Type B pancreatic cell (in vitro differentiated cells): ENCODE measurements around the gene TCFL5. TPM values are rescaled to one million over a fixed set of nuclear protein-coding genes. Genes with fewer than 3 reads are reported as not detected.
"Not testable (repeated sequence)": the region's sequence is repeated elsewhere in the genome, so short reads cannot be mapped to it uniquely, and the experiment has no call there.

Source experiments
- DNase-seq: peaks from one replicate; pipeline ENCODE4 v3.0.0; 2021; ENCODE audit warnings: mixed read lengths; ENCODE audit not compliant: unreplicated experiment; ENCODE audit errors: extremely low spot score
- H3K27ac Mint-ChIP-seq: 2 replicates; pipeline ENCODE4 v1.8.0; 2021; ENCODE audit warnings: mild to moderate bottlenecking, mixed read lengths
- H3K27me3 Mint-ChIP-seq: 2 replicates; pipeline ENCODE4 v1.8.0; 2021; ENCODE audit warnings: mixed read lengths
- H3K36me3 Mint-ChIP-seq: 2 replicates; pipeline ENCODE4 v1.8.0; 2021; ENCODE audit warnings: mixed read lengths
- H3K4me1 Mint-ChIP-seq: one replicate; pipeline ENCODE4 v1.8.0; 2021; ENCODE audit warnings: mixed read lengths; ENCODE audit not compliant: unreplicated experiment
- H3K4me3 Mint-ChIP-seq: 2 replicates; pipeline ENCODE4 v1.8.0; 2021; ENCODE audit warnings: mild to moderate bottlenecking, mixed read lengths
- H3K9me3 Mint-ChIP-seq: 2 replicates; pipeline ENCODE4 v1.8.0; 2021; ENCODE audit warnings: mixed read lengths
- CTCF ChIP-seq: fragments of 200-600 bp; sonication (generic); conservative IDR thresholded peaks from 2 replicates; pipeline ENCODE4 v1.5.0; 2021; ENCODE audit warnings: antibody characterized with exemption, mild to moderate bottlenecking
- total RNA-seq: library from RNA; stranded (reverse); gene quantifications from 2 replicates; pipeline ENCODE4 v1.2.1, GENCODE V29; 2021; ENCODE audit warnings: low replicate concordance

Gene TCFL5
- total RNA-seq, 1 donor from 2014 or later: 11.8 TPM

- TF ChIP-seq CTCF: no peak
- H3K4me1 Mint-ChIP-seq: peaks cover 8% of the 10 kb centered on the region
- peaks cover 8% of the 10 kb centered on the region for H3K36me3 Mint-ChIP-seq
- H3K27me3 Mint-ChIP-seq: no peaks in the 10 kb centered on the region
- no peak for DNase-seq
- no peak overlapping the region for H3K27ac Mint-ChIP-seq
- no peaks in the 10 kb centered on the region for H3K9me3 Mint-ChIP-seq
- H3K4me3 Mint-ChIP-seq: no peak overlapping the region
These were observed 12.2 kb downstream of the TCFL5 start for GRCh38 chr20:62849431-62849830.

GRCh38 chr20:62848917-62849316 is 12.7 kb downstream of the TCFL5 start:
- not testable (repeated sequence) for H3K9me3 Mint-ChIP-seq, H3K4me1 Mint-ChIP-seq, H3K4me3 Mint-ChIP-seq, DNase-seq, H3K36me3 Mint-ChIP-seq, H3K27ac Mint-ChIP-seq, H3K27me3 Mint-ChIP-seq

- TF ChIP-seq CTCF: no peak
- Mint-ChIP-seq H3K36me3 (peaks cover 5% of the 10 kb centered on the region), H3K4me1 (peaks cover 13% of the 10 kb centered on the region), H3K27me3 (no peaks in the 10 kb centered on the region), H3K27ac (no peak overlapping the region), H3K4me3 (no peak overlapping the region), H3K9me3 (no peaks in the 10 kb centered on the region)
- no peak for DNase-seq
These were observed 15.3 kb downstream of the TCFL5 start for GRCh38 chr20:62846166-62846890.

GRCh38 chr20:62845416-62846160 is 16.0 kb downstream of the TCFL5 start:
- peaks cover 17% of the 10 kb centered on the region for H3K4me1 Mint-ChIP-seq
- no peak overlapping the region for H3K27ac Mint-ChIP-seq
- no peaks in the 10 kb centered on the region for H3K27me3 Mint-ChIP-seq

GRCh38 chr20:62844182-62844581 is 17.4 kb downstream of the TCFL5 start:
- Mint-ChIP-seq H3K9me3 (no peaks in the 10 kb centered on the region), H3K36me3 (peaks cover 4% of the 10 kb centered on the region), H3K4me3 (no peak overlapping the region), H3K27me3 (no peaks in the 10 kb centered on the region), H3K27ac (no peak overlapping the region), H3K4me1 (peaks cover 17% of the 10 kb centered on the region)
- no peak for TF ChIP-seq CTCF
- no peak for DNase-seq

More at GRCh38 chr20:62845416-62846160, 16.0 kb downstream of the TCFL5 start:
- TF ChIP-seq CTCF: no peak
- no peak for DNase-seq
- H3K9me3 Mint-ChIP-seq: no peaks in the 10 kb centered on the region
- H3K36me3 Mint-ChIP-seq: peaks cover 9% of the 10 kb centered on the region
- no peak overlapping the region for H3K4me3 Mint-ChIP-seq

GRCh38 chr20:62843656-62844055 is 18.0 kb downstream of the TCFL5 start:
- no peak for TF ChIP-seq CTCF
- Mint-ChIP-seq H3K36me3 (peaks cover 4% of the 10 kb centered on the region), H3K4me3 (no peak overlapping the region), H3K4me1 (peaks cover 17% of the 10 kb centered on the region), H3K9me3 (no peaks in the 10 kb centered on the region), H3K27me3 (no peaks in the 10 kb centered on the region), H3K27ac (no peak overlapping the region)
- no peak for DNase-seq
